B cell (primary cell): Measurements from ENCODE around the gene TRAPPC8.
"Not testable (repeated sequence)": the region's sequence is repeated elsewhere in the genome, so short reads cannot be mapped to it uniquely, and the experiment has no call there.

Experiments
- CTCF ChIP-seq: fragments of 200-600 bp; IDR thresholded peaks from one replicate; pipeline ENCODE4 v1.8.0; 2022; ENCODE audit warnings: antibody characterized with exemption, mild to moderate bottlenecking
- EZH2 ChIP-seq: IDR thresholded peaks from 2 replicates; pipeline ENCODE4 v1.6.1; 2012; ENCODE audit warnings: borderline replicate concordance, low read depth, mild to moderate bottlenecking, moderate library complexity, low read length; ENCODE audit not compliant: insufficient read depth, poor library complexity, severe bottlenecking

GRCh38 chr18:31799257-31799656, 143.7 kb downstream of the TRAPPC8 start:
- not testable (repeated sequence) for TF ChIP-seq CTCF, EZH2
